Left lobe of liver (tissue), 2 donors: ENCODE results near the gene HBZ. TPM values are rescaled to one million over a fixed set of nuclear protein-coding genes. Genes with fewer than 3 reads are reported as not detected.
A peak's percentile ranks its signal among the peaks of the same experiment; 100 is the strongest.
"Not testable (repeated sequence)": the region's sequence is repeated elsewhere in the genome, so short reads cannot be mapped to it uniquely, and the experiment has no call there.

Experiments used
- ATAC-seq: fragments of 200-7000 bp; cut with Tn5 transposase; one replicate; pipeline ENCODE4 v1.9.1; 2020; ENCODE audit warnings: mild to moderate bottlenecking, moderate library complexity
- DNase-seq: peaks from one replicate; pipeline ENCODE4 v3.0.0-alpha.2; 2020; ENCODE audit warnings: low spot score
- total RNA-seq: library from RNA; stranded (reverse); gene quantifications from one replicate; pipeline ENCODE4 v1.2.1, GENCODE V29; 2021
- donor health status: DM: no; HTN: no; CAD: no; lungs with moderate emphysema.
- donor health status: DM: no; HTN: yes; CAD: no.

The HBZ gene
- total RNA-seq, 1 donor from 2014 or later, result 0.81 TPM

DNA sequence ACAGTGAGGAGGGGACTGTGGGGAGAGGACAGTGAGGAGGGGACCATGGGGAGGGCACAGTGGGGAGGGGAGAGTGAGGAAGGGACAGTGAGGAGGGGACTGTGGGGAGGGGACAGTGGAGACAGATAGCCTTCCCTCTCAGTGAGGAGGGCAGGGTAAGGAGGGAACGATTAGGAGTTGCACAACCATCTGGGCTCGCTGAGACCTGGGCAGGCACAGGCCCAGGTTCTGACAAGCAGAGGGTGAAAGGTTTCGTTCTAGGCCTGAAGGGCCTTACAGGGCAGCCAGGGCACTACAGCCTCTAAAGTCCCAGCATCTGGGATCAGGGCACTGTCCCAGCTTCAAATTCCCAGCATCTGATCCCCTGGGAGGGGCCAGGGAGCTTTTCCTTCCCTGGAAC lies 11.3 kb downstream of the HBZ start:
- ATAC-seq, result peak; percentile 94
- not testable (repeated sequence) for DNase-seq

DNA sequence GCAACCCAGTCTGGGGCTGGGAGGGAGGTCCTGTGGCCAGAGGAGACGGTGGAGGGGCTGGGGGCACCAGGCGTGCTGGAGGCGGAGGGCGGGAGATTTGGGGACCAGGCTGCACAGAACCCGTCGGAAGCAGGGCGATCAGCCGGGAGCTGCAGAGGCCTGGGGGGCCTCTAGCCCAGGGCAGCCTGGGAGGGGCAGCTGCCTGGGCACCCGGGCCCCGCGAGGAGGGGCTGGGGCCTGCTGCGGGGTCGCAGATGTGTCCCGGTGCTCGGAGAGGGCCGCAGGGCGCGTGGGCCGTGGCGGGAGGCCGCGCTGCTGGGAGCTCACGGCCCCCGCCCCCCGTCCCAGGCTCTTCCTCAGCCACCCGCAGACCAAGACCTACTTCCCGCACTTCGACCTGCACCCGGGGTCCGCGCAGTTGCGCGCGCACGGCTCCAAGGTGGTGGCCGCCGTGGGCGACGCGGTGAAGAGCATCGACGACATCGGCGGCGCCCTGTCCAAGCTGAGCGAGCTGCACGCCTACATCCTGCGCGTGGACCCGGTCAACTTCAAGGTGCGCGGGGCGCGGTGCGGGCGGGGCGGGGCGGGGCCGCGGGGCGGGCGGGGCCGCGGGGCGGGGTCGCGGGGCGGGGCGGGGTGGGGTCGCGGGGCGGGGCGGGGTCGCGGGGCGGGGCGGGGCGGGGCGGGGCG lies 11.8 kb downstream of the HBZ start:
- peak; percentile 5 for ATAC-seq
- not testable (repeated sequence) for DNase-seq

DNA sequence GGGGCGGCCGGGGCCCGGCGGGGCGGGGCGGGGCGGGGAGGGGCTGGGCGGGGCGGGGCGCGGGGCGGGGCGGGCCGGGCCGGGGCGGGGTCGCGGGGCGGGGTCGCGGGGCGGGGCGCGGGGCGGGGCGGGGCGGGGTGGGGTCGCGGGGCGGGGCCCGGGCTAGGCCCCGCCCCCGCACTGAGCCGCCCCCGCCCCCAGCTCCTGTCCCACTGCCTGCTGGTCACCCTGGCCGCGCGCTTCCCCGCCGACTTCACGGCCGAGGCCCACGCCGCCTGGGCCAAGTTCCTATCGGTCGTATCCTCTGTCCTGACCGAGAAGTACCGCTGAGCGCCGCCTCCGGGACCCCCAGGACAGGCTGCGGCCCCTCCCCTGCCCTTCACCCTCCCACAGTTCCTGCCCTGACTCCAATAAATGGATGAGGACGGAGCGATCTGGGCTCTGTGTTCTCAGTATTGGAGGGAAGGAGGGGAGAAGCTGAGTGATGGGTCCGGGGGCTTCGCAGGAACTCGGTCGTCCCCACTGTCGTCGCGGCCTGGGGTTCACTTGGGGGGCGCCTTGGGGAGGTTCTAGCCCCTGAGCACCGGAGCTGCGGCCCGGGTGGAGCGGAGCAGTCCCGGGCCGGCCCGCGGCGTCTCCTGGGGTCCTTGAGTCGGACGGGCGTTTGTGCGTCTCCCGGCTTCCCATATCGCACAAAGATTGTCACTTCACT lies 12.5 kb downstream of the HBZ start:
- ATAC-seq (no peak), DNase-seq (no peak)

DNA sequence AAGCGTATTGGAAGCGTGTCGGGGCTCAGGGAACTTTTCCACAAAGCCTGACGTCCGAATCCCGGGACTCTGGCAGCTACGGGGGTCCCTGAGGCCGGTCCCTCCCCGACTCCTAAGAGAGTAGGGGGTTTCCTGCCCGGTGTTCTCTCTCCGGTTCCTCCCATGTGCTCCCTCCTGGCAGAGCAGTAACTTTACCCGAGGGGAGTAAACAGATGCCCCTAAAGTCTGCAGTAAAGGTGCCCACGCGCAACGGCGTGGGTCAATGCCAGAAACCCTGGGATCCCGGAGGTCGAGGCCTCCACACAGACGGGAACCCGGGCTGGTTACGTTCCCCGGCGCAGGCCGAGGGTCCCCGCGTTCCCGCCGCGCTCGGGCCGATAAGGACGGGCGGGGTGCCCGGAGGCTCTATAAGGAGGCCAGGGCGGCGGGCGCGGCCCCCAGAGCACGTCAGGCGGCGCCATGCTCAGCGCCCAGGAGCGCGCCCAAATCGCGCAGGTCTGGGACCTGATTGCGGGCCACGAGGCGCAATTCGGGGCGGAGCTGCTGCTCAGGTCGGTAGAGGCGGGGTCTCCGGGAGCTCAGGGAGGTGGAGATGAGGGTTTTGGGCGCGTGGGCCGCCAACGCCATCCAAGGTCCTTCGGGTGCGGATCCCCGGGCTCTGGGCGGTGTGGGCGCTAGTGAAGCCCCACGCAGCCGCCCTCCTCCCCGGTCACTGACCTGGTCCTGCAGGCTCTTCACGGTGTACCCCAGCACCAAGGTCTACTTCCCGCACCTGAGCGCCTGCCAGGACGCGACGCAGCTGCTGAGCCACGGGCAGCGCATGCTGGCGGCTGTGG lies 13.3 kb downstream of the HBZ start, which contains the start of gene HBM:
HBM (plus strand) TSS at position 440 of the 836 bp plus-strand sequence; CDS start at position 460, 20 bp downstream.
- ATAC-seq, result no peak
- DNase-seq, result no peak

DNA sequence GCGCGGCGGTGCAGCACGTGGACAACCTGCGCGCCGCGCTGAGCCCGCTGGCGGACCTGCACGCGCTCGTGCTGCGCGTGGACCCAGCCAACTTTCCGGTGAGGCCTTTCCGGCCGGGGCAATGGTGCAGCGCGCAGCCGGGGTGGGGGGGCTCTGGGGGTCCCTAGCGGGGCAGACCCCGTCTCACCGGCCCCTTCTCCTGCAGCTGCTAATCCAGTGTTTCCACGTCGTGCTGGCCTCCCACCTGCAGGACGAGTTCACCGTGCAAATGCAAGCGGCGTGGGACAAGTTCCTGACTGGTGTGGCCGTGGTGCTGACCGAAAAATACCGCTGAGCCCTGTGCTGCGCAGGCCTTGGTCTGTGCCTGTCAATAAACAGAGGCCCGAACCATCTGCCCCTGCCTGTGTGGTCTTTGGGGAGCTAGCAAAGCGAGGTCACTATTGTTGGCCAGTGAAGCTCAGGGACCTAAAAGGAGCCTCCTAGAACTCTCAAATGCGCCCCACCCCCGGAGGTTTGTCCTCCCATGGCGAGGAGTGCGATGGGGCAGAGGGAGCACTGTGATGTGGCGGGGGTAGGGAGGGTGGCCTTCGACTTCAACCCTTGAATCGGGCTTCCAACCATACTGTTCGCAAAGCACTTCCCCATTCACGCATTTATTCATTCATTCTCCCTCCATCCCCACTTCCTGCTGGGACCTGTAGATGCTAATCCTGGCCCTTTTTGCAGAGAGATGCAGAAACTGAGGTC lies 14.1 kb downstream of the HBZ start:
- ATAC-seq, result no peak
- no peak for DNase-seq

DNA sequence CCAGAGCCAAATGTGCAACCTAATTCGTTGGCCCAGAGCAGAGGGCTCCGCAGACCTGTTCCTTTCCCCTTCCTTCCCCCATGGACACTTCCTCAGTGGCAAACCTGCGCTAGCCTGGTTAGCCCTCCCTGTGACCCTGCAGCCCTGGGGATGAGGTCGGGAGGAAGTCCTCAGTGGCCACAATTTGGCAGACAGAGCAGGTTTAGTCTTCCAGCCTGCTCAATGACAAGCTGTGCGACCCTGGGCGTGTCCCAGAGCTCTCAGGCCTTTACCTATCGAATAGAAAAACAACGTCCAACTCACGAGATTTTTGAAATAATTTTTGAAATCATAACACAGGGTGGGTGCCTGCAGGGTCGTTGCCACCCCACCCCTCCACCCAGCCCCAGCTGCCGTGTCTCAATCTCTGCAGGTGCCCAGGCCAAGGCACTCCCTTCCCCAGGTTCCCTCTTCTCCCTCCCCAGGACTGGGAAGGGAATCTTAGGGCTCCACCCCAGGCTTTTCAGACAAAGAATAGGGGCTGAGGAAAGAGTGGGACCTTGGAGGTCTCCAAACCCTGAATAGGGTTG lies 14.8 kb downstream of the HBZ start:
- DNase-seq (no peak), ATAC-seq (no peak)

DNA sequence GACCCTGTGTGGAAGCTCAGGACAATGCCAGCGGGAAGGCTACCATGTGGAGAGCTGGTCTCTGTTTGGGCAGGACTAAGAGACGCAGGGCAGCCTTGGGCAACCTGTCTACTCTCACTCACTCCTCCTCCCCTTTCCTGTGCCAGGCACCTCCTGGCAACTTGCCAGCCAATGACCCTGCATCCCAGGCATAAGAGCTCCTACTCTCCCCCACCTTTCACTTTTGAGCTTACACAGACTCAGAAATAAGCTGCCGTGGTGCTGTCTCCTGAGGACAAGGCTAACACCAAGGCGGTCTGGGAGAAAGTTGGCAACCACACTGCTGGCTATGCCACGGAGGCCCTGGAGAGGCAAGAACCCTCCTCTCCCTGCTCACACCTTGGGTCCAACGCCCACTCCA lies 16.0 kb downstream of the HBZ start:
- no peak for ATAC-seq

DNA sequence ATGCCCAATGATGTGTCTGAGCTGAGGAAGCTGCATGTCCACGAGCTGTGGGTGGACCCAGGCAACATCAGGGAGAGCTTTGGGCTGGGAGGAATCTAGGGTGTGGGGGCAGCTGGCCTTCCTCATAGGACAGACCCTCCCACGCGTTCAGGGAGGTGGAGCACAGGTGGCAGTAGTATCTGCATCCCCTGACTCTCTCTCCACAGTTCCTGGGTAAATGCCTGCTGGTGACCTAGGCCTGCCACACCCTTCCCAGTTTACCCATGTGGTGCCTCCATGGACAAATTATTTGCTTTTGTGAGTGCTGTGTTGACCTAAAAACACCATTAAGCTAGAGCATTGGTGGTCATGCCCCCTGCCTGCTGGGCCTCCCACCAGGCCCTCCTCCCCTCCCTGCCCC lies 16.6 kb downstream of the HBZ start:
- no peak for DNase-seq
- ATAC-seq, result no peak

More for the DNA sequence above, 16.0 kb downstream of the HBZ start:
- DNase-seq, result no peak

DNA sequence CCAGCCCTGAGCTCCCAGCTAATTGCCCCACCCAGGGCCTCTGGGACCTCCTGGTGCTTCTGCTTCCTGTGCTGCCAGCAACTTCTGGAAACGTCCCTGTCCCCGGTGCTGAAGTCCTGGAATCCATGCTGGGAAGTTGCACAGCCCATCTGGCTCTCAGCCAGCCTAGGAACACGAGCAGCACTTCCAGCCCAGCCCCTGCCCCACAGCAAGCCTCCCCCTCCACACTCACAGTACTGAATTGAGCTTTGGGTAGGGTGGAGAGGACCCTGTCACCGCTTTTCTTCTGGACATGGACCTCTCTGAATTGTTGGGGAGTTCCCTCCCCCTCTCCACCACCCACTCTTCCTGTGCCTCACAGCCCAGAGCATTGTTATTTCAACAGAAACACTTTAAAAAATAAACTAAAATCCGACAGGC lies 17.7 kb downstream of the HBZ start:
- peak; percentile 76 for ATAC-seq
- DNase-seq, result not testable (repeated sequence)

DNA sequence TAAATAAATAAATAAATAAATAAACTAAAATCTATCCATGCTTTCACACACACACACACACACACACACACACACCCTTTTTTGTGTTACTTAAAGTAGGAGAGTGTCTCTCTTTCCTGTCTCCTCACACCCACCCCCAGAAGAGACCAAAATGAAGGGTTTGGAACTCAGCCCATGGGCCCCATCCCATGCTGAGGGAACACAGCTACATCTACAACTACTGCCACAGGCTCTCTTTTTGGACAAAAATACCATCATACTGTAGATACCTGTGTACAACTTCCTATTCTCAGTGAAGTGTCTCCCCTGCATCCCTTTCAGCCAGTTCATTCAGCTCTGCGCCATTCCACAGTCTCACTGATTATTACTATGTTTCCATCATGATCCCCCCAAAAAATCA lies 18.3 kb downstream of the HBZ start:
- no peak for ATAC-seq
- no peak for DNase-seq

DNA sequence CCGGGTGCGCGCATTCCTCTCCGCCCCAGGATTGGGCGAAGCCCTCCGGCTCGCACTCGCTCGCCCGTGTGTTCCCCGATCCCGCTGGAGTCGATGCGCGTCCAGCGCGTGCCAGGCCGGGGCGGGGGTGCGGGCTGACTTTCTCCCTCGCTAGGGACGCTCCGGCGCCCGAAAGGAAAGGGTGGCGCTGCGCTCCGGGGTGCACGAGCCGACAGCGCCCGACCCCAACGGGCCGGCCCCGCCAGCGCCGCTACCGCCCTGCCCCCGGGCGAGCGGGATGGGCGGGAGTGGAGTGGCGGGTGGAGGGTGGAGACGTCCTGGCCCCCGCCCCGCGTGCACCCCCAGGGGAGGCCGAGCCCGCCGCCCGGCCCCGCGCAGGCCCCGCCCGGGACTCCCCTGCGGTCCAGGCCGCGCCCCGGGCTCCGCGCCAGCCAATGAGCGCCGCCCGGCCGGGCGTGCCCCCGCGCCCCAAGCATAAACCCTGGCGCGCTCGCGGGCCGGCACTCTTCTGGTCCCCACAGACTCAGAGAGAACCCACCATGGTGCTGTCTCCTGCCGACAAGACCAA lies 20.0 kb downstream of the HBZ start, which contains the start of gene HBA2:
HBA2 (plus strand) TSS at position 503 of the 568 bp plus-strand sequence; CDS start at position 540, 37 bp downstream.
- DNase-seq, ATAC-seq: not testable (repeated sequence)

DNA sequence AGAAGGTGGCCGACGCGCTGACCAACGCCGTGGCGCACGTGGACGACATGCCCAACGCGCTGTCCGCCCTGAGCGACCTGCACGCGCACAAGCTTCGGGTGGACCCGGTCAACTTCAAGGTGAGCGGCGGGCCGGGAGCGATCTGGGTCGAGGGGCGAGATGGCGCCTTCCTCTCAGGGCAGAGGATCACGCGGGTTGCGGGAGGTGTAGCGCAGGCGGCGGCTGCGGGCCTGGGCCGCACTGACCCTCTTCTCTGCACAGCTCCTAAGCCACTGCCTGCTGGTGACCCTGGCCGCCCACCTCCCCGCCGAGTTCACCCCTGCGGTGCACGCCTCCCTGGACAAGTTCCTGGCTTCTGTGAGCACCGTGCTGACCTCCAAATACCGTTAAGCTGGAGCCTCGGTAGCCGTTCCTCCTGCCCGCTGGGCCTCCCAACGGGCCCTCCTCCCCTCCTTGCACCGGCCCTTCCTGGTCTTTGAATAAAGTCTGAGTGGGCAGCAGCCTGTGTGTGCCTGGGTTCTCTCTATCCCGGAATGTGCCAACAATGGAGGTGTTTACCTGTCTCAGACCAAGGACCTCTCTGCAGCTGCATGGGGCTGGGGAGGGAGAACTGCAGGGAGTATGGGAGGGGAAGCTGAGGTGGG lies 20.9 kb downstream of the HBZ start:
- DNase-seq, ATAC-seq: not testable (repeated sequence)

DNA sequence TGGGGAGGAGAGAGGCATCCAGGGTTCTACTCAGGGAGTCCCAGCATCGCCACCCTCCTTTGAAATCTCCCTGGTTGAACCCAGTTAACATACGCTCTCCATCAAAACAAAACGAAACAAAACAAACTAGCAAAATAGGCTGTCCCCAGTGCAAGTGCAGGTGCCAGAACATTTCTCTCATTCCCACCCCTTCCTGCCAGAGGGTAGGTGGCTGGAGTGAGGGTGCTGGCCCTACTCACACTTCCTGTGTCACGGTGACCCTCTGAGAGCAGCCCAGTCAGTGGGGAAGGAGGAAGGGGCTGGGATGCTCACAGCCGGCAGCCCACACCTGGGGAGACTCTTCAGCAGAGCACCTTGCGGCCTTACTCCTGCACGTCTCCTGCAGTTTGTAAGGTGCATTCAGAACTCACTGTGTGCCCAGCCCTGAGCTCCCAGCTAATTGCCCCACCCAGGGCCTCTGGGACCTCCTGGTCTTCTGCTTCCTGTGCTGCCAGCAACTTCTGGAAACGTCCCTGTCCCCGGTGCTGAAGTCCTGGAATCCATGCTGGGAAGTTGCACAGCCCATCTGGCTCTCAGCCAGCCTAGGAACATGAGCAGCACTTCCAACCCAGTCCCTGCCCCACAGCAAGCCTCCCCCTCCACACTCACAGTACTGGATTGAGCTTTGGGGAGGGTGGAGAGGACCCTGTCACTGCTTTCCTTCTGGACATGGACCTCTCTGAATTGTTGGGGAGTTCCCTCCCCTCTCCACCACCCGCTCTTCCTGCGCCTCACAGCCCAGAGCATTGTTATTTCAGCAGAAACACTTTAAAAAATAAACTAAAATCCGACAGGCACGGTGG lies 21.7 kb downstream of the HBZ start:
- not testable (repeated sequence) for DNase-seq
- ATAC-seq, result peak; percentile 52

DNA sequence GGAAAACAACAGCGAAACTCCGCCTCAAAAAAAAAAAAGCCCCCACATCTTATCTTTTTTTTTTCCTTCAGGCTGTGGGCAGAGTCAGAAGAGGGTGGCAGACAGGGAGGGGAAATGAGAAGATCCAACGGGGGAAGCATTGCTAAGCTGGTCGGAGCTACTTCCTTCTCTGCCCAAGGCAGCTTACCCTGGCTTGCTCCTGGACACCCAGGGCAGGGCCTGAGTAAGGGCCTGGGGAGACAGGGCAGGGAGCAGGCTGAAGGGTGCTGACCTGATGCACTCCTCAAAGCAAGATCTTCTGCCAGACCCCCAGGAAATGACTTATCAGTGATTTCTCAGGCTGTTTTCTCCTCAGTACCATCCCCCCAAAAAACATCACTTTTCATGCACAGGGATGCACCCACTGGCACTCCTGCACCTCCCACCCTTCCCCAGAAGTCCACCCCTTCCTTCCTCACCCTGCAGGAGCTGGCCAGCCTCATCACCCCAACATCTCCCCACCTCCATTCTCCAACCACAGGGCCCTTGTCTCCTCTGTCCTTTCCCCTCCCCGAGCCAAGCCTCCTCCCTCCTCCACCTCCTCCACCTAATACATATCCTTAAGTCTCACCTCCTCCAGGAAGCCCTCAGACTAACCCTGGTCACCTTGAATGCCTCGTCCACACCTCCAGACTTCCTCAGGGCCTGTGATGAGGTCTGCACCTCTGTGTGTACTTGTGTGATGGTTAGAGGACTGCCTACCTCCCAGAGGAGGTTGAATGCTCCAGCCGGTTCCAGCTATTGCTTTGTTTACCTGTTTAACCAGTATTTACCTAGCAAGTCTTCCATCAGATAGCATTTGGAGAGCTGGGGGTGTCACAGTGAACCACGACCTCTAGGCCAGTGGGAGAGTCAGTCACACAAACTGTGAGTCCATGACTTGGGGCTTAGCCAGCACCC lies 22.8 kb downstream of the HBZ start:
- DNase-seq (no peak), ATAC-seq (no peak)

DNA sequence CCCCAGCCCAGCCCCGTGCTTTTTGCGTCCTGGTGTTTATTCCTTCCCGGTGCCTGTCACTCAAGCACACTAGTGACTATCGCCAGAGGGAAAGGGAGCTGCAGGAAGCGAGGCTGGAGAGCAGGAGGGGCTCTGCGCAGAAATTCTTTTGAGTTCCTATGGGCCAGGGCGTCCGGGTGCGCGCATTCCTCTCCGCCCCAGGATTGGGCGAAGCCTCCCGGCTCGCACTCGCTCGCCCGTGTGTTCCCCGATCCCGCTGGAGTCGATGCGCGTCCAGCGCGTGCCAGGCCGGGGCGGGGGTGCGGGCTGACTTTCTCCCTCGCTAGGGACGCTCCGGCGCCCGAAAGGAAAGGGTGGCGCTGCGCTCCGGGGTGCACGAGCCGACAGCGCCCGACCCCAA lies 23.6 kb downstream of the HBZ start:
- DNase-seq, ATAC-seq: not testable (repeated sequence)

DNA sequence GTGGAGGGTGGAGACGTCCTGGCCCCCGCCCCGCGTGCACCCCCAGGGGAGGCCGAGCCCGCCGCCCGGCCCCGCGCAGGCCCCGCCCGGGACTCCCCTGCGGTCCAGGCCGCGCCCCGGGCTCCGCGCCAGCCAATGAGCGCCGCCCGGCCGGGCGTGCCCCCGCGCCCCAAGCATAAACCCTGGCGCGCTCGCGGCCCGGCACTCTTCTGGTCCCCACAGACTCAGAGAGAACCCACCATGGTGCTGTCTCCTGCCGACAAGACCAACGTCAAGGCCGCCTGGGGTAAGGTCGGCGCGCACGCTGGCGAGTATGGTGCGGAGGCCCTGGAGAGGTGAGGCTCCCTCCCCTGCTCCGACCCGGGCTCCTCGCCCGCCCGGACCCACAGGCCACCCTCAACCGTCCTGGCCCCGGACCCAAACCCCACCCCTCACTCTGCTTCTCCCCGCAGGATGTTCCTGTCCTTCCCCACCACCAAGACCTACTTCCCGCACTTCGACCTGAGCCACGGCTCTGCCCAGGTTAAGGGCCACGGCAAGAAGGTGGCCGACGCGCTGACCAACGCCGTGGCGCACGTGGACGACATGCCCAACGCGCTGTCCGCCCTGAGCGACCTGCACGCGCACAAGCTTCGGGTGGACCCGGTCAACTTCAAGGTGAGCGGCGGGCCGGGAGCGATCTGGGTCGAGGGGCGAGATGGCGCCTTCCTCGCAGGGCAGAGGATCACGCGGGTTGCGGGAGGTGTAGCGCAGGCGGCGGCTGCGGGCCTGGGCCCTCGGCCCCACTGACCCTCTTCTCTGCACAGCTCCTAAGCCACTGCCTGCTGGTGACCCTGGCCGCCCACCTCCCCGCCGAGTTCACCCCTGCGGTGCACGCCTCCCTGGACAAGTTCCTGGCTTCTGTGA lies 24.3 kb downstream of the HBZ start, which contains the start of gene HBA1:
HBA1 (plus strand) TSS at position 204 of the 906 bp plus-strand sequence; CDS start at position 241, 37 bp downstream.
- not testable (repeated sequence) for DNase-seq, ATAC-seq
